Measurements from ENCODE around the gene OR51L1.

OR51L1 gene

GRCh38 chr11:5046754-5047330 lies 52.2 kb downstream of the OR51L1 start:
- DNase-seq (ENCODE audit: low spot score), result no peak
